HL-60/S4 treated with retinoic acid at 250 ng/mL for 4 days and 3 days (cell line): ENCODE data around the gene NAP1L5.

Source experiments
- in situ Hi-C: fragments of 300-500 bp; cut with MboI; formaldehyde crosslinking; loops from 2 replicates; pipeline ENCODE4 v1.7.0; 2022; ENCODE audit warnings: low sequenced_read_pairs

Gene NAP1L5

GRCh38 chr4:88697588-88698329 is at the start of gene NAP1L5:
Gene NAP1L5 (minus strand): TSS chr4:88697829. CDS start chr4:88697754, 75 bp downstream.
- in situ Hi-C loops, result no loop called here

GRCh38 chr4:88747351-88747750 is 49.7 kb upstream of the NAP1L5 start:
- in situ Hi-C loops, result no loop called here

GRCh38 chr4:88746206-88746605 is 48.6 kb upstream of the NAP1L5 start:
- in situ Hi-C loops, result no loop called here

GRCh38 chr4:88745581-88746163 is 48.0 kb upstream of the NAP1L5 start:
- in situ Hi-C loops, result no loop called here

GRCh38 chr4:88745175-88745574 is 47.5 kb upstream of the NAP1L5 start:
- in situ Hi-C loops, result no loop called here

- in situ Hi-C loops, result no loop called here
Observed at GRCh38 chr4:88744609-88745008, 47.0 kb upstream of the NAP1L5 start.

- in situ Hi-C loops, result no loop called here
Observed at GRCh38 chr4:88743696-88744095, 46.1 kb upstream of the NAP1L5 start.

- in situ Hi-C loops, result no loop called here
Observed at GRCh38 chr4:88742561-88742960, 44.9 kb upstream of the NAP1L5 start.

GRCh38 chr4:88738180-88738579 is 40.6 kb upstream of the NAP1L5 start:
- in situ Hi-C loops, result no loop called here

GRCh38 chr4:88737307-88737941 is 39.8 kb upstream of the NAP1L5 start:
- in situ Hi-C loops, result no loop called here

- in situ Hi-C loops, result no loop called here
Observed at GRCh38 chr4:88736264-88736663, 38.6 kb upstream of the NAP1L5 start.

GRCh38 chr4:88735564-88735963 is 37.9 kb upstream of the NAP1L5 start:
- in situ Hi-C loops, result no loop called here

- in situ Hi-C loops, result no loop called here
Observed at GRCh38 chr4:88734403-88734949, 36.8 kb upstream of the NAP1L5 start.

- in situ Hi-C loops, result no loop called here
Observed at GRCh38 chr4:88732714-88733368, 35.2 kb upstream of the NAP1L5 start.

GRCh38 chr4:88731381-88731780 is 33.8 kb upstream of the NAP1L5 start:
- in situ Hi-C loops, result no loop called here

- in situ Hi-C loops, result no loop called here
Observed at GRCh38 chr4:88730811-88731210, 33.2 kb upstream of the NAP1L5 start.

- in situ Hi-C loops, result no loop called here
Observed at GRCh38 chr4:88729146-88729760, 31.6 kb upstream of the NAP1L5 start.

GRCh38 chr4:88728146-88728545 is 30.5 kb upstream of the NAP1L5 start:
- in situ Hi-C loops, result no loop called here

GRCh38 chr4:88725986-88726385 is 28.4 kb upstream of the NAP1L5 start:
- in situ Hi-C loops, result no loop called here

- in situ Hi-C loops, result no loop called here
Observed at GRCh38 chr4:88725143-88725542, 27.5 kb upstream of the NAP1L5 start.

- in situ Hi-C loops, result no loop called here
Observed at GRCh38 chr4:88724406-88724805, 26.8 kb upstream of the NAP1L5 start.
